Islet precursor cell (in vitro differentiated cells): ENCODE measurements around the gene FOLR1.
A peak's percentile ranks its signal among the peaks of the same experiment; 100 is the strongest.

Experiments
- DNase-seq: peaks from one replicate; pipeline ENCODE4 v3.0.0-alpha.2; 2018

Gene FOLR1

DNA sequence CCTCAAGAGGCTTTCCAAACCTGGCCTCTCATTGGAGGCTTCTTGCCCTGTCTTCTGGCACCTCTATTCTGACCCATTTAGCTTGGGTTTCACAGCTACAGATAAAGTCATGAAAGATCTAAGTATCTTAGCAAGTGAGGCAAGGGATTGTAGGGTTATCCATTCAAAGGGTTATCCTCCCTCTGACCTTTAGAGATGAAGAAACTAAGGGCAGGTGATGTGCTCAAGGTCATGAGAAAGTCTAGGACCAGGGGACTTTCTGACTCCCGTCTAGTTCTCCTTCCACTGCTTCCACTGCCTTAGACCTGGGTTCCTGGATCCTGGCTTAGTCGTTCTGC, 44.8 kb downstream of the FOLR1 start:
- no peak for DNase-seq

- DNase-seq, result peak; percentile 64
Observed at GRCh38 chr11:72237112-72237931, 45.4 kb downstream of the FOLR1 start.

DNA sequence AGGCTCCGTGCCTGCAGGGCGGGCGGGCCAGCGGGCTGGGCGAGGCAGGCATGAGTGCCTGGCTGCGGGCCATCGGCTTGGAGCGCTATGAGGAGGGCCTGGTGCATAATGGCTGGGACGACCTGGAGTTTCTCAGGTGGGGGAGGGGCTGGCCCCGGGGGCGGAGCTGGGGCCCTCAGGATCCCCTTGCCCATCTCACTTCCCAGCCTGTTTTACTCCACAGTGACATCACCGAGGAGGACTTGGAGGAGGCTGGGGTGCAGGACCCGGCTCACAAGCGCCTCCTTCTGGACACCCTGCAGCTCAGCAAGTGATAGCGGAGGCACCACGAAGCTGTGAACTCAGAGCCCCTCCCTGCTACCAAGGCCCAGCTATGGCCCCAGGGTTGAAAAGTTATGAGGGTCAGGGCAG, 46.1 kb downstream of the FOLR1 start:
- DNase-seq, result peak; percentile 96

DNA sequence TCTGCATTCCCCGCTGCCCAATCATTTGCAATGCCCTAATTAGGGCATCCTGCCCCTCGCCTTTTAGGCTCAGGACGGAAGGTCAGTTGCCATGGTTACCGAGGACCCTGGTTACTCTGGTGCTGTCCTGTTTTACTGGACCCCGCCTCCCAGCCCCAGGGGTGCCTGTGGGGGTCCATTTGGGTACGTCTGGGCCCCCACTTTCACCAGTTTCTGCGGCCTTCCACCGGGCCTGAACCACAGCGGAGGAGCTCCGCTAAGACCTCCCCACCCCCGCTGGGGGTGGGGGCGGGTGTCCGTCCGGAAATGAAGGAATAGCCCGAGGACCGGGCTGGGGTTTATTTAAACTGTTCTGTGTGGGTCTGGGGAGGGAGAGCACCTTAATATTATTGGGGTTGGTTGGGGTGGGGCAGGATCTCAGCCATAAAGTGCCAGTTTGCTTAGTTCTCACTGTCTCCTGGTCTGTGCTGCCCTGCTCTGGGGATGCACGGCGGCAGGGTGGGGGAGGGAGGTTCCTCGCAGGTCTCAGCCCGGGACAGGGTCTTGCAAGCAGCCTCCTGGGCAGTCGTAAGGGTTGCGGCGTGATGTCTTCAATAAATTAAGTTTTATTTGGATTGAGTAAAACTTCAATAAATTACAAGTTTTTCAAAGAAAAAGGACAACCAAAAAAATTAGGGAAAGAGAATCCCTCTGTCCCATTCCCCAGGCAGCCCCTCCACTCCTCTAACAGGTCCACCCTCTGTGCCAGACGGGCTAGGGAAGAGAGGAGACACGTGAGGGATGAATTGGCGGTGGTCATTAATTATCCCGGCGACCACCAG, 46.8 kb downstream of the FOLR1 start:
- peak; percentile 59 for DNase-seq

DNA sequence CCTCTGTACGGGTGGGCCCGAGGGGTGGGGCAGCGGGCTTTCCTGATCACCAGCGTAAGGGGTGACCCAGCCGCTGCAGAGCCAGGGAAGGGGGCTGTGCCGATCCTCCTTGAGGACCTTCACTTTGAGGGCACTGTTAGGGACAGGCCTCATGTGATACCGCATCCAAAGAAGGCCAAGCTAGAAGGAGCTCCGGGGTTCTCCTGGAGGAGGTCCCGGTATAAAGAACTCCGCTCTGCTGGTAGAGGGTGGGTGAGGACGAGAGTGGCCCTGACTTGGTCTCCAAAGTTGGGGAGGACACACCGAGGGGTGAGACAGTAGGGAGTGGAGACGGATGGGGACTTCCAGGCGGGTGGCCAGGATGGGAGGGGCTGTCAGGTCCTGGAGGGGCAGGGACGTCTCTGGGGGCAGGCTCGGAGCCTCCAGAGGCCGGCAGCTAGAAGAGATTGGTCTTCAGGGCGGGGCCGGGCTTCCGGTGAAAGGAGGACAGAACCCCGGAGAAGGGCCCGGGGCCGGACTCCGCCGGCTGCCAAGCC, 47.4 kb downstream of the FOLR1 start:
- peak; percentile 78 for DNase-seq

DNA sequence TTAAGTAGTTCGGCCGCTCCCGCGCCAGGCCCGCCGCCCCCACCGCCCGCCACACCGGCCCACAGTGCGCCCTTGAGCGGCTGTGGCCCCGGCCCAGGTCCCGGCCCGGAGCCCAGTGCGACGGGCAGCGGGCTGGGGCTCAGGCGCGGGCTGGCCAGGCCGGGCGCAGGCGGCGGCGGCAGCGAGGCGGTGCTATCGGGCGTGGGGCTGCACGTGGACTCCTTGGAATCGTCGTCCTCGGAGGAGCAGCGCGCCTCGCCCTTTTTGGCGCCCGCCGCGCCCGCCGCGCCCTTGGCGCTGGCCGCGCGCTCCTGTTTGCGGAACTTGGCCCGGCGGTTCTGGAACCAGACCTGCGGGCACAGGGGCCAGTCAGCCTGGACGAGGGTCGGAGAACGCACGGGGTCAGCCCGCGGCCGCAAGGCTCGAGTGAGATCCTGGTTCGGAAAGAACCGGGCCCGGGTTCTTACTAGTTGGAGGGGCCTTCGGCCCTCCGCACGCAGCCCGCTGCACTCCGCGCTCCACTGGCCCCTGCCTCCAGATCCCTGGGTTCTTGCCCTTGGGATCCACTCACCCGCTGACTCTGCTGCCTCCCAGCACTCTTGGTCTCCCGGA, 48.0 kb downstream of the FOLR1 start:
- peak; percentile 57 for DNase-seq

GRCh38 chr11:72240461-72241290, 48.7 kb downstream of the FOLR1 start:
- DNase-seq, result peak; percentile 65

DNA sequence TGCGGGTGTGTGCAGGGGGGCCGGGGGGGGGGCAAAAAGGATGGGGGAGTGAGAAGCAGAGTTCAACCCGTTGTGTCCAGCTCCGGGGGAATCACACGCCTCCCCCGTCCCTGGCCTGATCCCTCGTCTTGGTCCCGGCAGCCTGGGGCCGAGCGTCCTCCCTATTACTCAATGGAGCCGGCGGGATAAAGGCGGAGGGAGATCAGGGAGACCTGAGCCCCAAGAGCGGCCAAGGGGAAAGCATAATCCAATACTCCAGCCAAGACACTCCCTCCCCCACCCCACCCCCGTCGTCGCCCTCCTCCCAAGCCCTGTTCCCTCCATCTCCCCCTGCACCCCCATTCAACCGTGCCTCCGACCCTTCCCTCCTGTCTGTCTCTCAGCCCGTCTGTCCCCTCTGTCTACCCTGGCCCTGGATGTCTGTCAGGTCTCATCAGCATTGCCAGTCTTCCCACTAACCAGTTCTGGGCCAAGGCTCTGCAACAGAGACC, 49.4 kb downstream of the FOLR1 start:
- peak; percentile 54 for DNase-seq

DNA sequence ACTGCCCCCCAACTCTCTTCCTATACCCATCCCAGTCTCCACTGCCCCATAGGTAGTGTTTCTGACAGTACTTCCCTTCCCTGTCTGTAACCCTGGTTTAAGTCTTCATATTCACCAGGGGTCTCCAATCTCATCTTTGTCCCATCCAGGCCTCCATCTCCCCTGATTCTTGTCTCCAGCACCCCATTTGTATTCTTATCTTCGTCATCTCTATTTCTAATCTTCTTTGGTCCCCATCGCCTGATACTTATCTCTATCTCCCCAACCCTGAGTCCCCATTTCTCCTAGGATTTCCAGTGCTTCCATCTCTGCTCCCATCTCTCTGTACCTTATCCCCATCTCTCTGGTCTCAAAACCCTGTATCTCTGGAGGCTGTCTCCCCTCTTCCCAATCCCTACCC, 50.2 kb downstream of the FOLR1 start:
- DNase-seq, result no peak

DNA sequence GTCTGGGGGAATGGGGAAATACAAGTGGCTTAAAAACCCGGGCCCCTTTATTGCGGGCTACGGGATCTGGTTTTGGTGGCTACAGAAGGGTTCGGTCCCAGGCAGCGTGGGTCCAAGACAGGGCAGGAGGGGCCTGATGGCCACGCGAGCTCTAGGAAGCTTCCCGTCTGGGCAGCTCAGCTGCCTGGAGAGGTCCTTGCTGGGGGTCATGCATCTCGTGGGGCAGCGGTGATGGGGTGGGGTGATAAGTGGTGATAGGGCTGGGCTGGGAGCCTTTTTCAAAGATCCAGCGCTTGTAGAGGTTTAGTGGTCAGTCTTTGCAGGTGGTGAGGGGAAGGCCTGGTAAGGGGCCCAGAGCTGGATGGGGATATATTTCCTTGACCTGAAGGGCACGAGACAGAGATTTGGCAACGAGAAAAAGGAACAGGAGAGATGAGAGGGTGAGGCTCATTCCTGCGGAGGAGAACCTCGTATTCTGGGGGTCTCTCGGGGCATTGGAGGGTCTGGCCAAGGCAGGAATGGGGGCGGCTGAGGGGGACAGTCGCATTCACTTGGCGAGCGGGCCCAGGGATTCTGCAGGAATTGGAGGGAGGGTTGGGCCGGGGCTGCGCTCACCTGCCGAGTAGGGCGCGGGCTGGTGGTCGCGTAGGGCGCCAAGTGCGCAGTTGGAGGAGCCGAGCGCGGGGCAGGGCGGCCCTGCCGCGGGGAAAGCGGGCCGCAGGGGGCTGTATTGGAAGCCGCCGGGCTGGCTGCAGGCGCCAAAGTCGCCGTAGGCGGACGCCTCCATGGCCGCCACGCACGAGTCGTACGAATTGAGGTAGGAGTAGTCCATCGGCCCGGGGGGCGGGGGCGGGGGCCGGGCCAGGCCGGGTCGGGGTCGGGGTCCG, 51.5 kb downstream of the FOLR1 start:
- peak; percentile 52 for DNase-seq

- DNase-seq, result peak; percentile 60
Observed at GRCh38 chr11:72244060-72244360, 52.1 kb downstream of the FOLR1 start, which contains the start of gene PHOX2A. Gene PHOX2A (minus strand): TSS chr11:72244176. CDS start chr11:72244004, 172 bp downstream.

- peak; percentile 66 for DNase-seq
Observed at GRCh38 chr11:72244361-72245262, 52.7 kb downstream of the FOLR1 start.

DNA sequence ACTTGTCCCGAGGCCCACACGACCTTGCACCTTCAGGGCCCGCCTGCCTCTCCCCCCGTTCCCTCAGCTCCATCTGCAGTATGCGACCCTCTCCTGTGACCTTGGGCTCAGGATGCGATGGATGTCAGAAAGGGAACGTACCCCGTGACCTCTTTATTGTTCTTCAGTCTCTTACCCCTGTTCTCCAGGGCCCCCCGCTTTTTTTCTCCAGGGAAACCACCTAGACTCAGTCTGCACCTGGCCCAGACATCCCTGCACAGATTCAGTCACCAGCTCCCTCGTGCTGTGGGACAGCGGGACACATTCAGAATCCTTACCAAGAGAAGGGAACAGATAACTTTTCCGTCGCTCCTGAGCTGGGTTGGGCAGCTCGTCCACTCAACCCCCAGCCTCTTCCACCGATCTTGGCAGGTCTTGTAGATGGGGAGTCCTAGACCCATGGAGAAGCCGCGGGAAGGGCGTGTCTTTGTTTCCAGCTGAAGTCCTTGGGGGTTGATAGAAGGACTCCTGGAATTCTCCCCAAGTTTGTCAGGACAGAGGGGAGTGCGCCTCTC, 53.4 kb downstream of the FOLR1 start:
- peak; percentile 50 for DNase-seq
